ENCODE measurements around the gene PSMA5. TPM values are rescaled to one million over a fixed set of nuclear protein-coding genes. Genes with fewer than 3 reads are reported as not detected.

The PSMA5 gene
- total RNA-seq, 1 donor from 2014 or later, result 81.1 TPM

GRCh38 chr1:109386054-109386717, 40.1 kb downstream of the PSMA5 start:
- H3K4me3 Mint-ChIP-seq (ENCODE audit: low read depth), result no peak overlapping the region
- H3K9me3 Mint-ChIP-seq (ENCODE audit: low read depth), result no peaks in the 10 kb centered on the region
- TF ChIP-seq CTCF (IDR thresholded peaks at IDR 0.05; ENCODE audit: unreplicated experiment), result no peak
- peaks cover 22% of the 10 kb centered on the region for H3K4me1 Mint-ChIP-seq (ENCODE audit: low read depth)
- H3K27me3 Mint-ChIP-seq, result no peaks in the 10 kb centered on the region
- peaks cover 4% of the 10 kb centered on the region for H3K36me3 Mint-ChIP-seq (ENCODE audit: insufficient read depth)
- peak overlapping the region; percentile 12 for H3K27ac Mint-ChIP-seq
- no peak for DNase-seq (ENCODE audit: low spot score, unreplicated experiment)

GRCh38 chr1:109385417-109385816, 40.8 kb downstream of the PSMA5 start:
- peak overlapping the region; percentile 19 for H3K27ac Mint-ChIP-seq
- H3K27me3 Mint-ChIP-seq, result no peaks in the 10 kb centered on the region
- H3K4me3 Mint-ChIP-seq (ENCODE audit: low read depth), result no peak overlapping the region
- DNase-seq (ENCODE audit: low spot score, unreplicated experiment), result no peak
- TF ChIP-seq CTCF (IDR thresholded peaks at IDR 0.05; ENCODE audit: unreplicated experiment), result no peak
- H3K4me1 Mint-ChIP-seq (ENCODE audit: low read depth), result peaks cover 20% of the 10 kb centered on the region
- no peaks in the 10 kb centered on the region for H3K9me3 Mint-ChIP-seq (ENCODE audit: low read depth)
- peaks cover 4% of the 10 kb centered on the region for H3K36me3 Mint-ChIP-seq (ENCODE audit: insufficient read depth)

- Mint-ChIP-seq H3K36me3 (ENCODE audit: insufficient read depth) (no peaks in the 10 kb centered on the region), H3K27ac (peak overlapping the region; percentile 91), H3K27me3 (no peaks in the 10 kb centered on the region), H3K9me3 (ENCODE audit: low read depth) (no peaks in the 10 kb centered on the region), H3K4me3 (ENCODE audit: low read depth) (no peak overlapping the region), H3K4me1 (ENCODE audit: low read depth) (peaks cover 16% of the 10 kb centered on the region)
- no peak for DNase-seq (ENCODE audit: low spot score, unreplicated experiment)
- no peak for TF ChIP-seq CTCF (IDR thresholded peaks at IDR 0.05; ENCODE audit: unreplicated experiment)
Observed at GRCh38 chr1:109383854-109384253, 42.4 kb downstream of the PSMA5 start.

GRCh38 chr1:109383087-109383779, 43.0 kb downstream of the PSMA5 start:
- no peak overlapping the region for H3K4me3 Mint-ChIP-seq (ENCODE audit: low read depth)
- peak overlapping the region; percentile 91 for H3K27ac Mint-ChIP-seq
- no peaks in the 10 kb centered on the region for H3K27me3 Mint-ChIP-seq
- no peaks in the 10 kb centered on the region for H3K9me3 Mint-ChIP-seq (ENCODE audit: low read depth)
- peaks cover 16% of the 10 kb centered on the region for H3K4me1 Mint-ChIP-seq (ENCODE audit: low read depth)
- no peak for TF ChIP-seq CTCF (IDR thresholded peaks at IDR 0.05; ENCODE audit: unreplicated experiment)
- no peak for DNase-seq (ENCODE audit: low spot score, unreplicated experiment)
- H3K36me3 Mint-ChIP-seq (ENCODE audit: insufficient read depth), result no peaks in the 10 kb centered on the region

- Mint-ChIP-seq H3K36me3 (ENCODE audit: insufficient read depth) (no peaks in the 10 kb centered on the region), H3K4me1 (ENCODE audit: low read depth) (peaks cover 16% of the 10 kb centered on the region), H3K27ac (no peak overlapping the region), H3K27me3 (no peaks in the 10 kb centered on the region), H3K4me3 (ENCODE audit: low read depth) (no peak overlapping the region), H3K9me3 (ENCODE audit: low read depth) (no peaks in the 10 kb centered on the region)
- DNase-seq (ENCODE audit: low spot score, unreplicated experiment), result no peak
- no peak for TF ChIP-seq CTCF (IDR thresholded peaks at IDR 0.05; ENCODE audit: unreplicated experiment)
Observed at GRCh38 chr1:109381573-109381972, 44.7 kb downstream of the PSMA5 start.

Data from progenitor cell of endocrine pancreas (in vitro differentiated cells).